NCI-H748 (cell line): ENCODE measurements around the gene PRKG1.
"Not testable (repeated sequence)": the region's sequence is repeated elsewhere in the genome, so short reads cannot be mapped to it uniquely, and the experiment has no call there.

Experiments used
- DNase-seq: peaks from one replicate; lab custom pipeline; 2025; ENCODE audit not compliant: unreplicated experiment; lab: John Stamatoyannopoulos, UW

Gene PRKG1

DNA sequence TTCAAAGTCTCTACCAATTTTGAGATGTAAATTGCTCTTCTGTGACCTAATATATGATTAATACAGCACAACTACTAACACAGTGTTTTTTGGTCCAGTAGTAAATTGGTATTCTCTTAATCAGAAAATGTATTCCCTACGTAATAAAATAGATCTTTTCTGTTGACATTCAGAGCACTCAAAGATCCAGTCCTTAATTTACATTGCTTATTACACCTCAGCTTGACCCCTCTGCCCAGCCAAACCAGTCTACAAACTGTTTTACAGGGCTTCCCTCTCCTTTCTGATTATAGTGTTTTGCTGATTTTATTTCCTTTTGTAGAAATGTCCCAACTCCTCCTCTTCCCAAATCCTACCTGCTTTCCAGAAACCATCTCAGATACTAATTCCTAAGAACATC is 293.4 kb downstream of the PRKG1 start:
- DNase-seq: no peak

DNA sequence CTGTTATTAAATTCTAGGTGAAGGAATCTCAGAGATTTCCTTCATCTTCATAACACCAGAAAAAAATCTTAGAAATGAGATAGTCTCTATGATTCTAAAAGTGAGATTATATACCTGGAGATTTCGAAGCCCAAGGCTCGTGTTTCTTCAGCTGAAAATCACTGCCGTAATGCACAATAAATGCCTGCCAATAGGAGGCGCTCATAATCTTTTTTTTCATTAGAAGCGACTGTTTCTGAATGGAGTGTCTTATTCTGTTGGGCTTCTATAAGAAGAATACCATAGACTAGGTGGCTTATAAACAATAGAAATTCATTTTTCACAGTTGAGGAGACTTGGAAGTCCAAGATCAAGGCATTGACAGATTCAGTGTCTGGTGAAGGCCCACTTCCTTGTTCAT is 294.7 kb downstream of the PRKG1 start:
- no peak for DNase-seq

DNA sequence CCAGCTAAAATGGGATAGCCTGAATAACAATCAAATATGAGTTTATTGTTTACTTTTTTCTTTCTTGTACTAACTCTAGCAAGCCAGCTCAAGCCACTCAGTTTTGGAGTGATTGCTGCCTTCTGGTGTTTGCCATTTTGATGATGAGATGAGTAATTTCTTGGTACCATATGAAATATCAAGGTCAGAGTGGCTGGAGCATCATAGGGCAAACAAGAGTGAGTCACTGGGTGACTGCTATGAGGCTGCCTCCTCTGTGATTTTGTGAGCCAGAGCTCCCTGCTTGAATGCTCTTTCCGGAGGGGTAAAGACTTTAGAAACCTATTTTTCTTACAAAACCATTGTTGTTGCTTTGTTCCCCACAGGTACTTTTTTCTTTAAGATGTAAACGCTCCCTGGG is 295.6 kb downstream of the PRKG1 start:
- no peak for DNase-seq

DNA sequence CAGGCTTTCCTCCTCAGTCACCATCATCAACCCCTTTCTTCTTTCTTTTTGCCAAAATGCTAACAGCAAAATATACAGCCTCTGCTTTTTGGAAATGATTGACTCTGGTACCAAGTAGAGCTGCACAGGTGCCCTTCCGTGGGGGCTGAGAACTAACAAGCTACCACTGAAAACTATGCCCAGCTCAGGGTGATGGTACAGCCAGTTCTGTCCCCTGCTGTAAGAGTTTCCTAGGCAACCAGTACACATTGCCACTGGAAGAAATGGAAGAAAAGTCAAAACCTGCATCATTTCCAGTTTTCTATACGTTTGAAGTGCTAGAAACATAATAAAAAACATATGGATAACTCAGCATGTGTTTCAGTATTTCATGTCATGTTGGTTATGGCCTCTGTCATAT is 297.5 kb downstream of the PRKG1 start:
- DNase-seq: no peak

DNA sequence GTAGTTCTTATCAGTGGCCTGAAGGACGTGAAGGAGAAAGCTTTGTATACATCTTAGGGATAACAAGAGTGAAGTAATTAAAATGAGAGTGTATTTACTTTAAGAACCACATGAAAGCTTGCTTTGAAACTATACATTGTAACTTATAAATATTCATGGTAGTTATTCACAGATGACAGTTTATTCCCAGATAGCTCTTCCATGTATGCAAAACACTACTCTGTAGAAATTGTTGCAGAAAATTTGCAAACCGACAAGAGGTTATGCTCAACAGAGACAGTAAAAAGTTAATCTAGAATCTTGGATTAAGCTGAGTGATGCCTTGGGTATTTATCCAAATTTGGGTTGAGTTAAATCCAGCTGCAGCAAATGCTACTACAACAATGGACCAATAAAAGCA is 301.5 kb downstream of the PRKG1 start:
- no peak for DNase-seq

DNA sequence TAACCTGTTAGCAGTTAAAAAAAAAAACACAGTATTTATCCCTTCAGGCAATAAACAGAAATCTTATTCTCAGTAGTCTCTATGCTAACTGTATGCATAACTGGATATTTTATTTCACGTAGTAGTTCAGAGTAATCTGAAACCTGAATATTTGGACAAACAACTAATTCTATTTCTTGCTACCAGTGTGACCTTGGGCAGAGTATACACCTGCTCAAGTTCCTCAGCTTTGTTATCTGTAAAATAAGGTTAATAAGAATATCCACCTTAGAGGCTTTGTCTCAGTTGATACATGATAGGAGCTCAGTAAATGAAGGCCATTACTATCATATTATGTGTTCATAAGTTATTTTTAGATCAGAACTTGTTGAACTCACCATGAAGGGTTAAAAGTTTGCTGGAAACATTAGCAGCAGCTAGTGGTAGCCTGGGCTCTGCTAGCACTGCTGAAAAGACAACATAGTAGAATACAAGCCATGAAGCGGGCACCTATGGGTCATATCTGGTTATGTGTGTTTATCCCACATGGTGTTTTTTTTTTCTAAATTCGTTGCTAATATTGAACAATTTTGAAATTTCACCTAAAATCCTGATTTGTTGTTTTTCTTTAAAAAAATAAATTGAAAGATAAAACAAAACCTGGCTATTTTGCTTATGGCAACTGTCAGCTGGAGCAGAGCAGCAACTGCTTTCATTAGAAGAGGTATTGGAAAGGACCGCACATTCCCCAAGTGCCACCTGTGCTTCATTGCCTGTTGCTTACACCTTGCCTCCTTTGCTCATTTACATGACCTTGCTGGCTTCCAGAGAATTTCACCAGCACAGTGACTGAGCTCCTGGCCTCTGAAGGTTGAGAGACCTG is 303.0 kb downstream of the PRKG1 start:
- no peak for DNase-seq

DNA sequence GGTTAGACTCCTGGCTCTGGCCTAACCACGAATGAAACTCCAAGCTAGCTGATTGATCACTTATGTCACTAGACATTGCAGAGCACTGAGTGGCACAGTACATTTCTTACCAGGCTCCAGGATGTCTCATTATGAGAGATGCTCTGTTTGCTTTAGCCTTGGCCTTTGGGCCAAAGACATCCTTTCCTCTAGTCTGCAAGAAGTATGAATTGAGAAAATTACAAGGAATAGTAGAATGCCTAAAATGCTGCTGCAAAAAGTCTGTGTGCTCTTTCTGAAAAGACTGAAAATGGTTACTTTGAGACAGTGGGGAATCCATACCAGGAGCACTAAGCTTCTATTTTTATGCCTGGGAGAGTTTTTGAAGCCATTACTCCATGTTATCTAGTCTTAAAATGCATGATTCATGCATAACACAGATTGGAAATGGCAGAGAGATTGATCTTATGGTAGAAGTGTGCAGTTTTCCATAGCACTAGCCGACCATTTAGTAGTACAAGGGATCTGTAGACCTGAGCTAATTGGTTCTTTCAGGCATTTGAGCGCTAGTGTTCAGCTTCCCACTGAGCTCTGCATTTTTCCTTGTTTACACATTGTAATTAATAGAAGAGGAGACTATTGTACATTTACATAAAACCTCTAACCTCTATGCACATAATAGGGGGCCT is 303.8 kb downstream of the PRKG1 start:
- no peak for DNase-seq

DNA sequence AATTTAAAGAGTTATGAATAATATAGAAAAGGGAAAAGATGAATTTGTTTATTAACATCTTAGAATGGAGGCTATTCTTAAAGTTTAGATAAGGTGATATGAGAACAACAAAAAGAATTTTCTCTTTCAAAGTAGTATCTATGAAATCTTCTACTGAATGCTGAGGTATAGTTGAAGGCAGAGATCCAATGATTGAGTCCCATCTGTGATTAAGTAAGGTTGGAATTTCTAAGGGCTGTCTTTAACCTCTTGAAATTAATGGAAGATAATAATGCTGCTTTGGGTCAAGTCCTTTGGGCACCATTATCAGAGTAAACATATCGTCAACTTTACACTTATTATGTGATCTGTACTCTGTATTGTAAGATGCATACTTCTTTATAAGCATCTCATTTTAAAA is 307.9 kb downstream of the PRKG1 start:
- DNase-seq: no peak

DNA sequence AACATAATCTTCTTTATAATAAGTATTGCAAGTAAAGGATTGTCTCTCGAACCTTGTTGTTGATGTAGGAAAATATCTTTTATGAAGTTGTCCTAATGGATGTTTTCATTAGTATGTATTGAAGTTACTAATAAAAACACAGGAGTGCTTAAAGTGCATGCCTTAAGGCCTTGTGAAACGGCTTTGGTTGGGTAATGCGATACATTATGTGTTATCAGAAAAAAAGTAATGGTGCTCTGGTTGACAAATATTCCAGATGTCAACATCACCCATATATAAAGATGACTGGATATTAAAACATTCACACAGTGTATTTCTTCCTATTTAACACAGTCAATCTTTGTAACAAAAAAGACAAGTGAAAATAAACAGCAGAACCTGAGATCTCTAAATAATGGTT is 310.7 kb downstream of the PRKG1 start:
- no peak for DNase-seq

DNA sequence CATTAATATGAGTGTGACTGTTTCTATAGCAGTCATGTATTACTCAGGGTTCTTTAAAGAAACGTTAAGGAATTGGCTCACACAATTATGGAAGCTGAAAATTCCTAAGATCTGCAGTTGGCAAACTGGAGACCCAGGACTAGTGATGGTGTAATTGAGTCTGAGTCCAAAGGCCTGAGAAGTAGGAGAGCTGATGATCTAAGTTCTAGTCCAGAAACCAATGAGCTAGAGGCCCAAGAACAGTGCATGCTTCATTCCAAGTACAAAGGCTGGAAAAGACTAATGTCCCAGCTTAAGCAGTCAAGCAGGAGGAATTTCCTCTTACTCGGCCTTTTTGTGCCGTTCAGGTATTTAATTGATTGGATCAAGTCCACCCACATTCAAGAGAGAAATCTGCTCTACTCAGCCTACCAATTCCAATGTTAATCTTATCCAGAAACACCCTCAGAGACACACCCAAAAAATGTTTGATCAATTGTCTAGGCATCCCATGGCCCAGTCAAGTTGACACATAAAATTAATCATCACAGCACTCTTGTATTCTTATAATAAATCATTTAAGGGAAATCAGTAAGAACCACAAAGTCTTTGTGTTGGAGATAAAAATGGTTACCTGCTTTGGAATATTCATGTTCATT is 312.1 kb downstream of the PRKG1 start:
- no peak for DNase-seq

DNA sequence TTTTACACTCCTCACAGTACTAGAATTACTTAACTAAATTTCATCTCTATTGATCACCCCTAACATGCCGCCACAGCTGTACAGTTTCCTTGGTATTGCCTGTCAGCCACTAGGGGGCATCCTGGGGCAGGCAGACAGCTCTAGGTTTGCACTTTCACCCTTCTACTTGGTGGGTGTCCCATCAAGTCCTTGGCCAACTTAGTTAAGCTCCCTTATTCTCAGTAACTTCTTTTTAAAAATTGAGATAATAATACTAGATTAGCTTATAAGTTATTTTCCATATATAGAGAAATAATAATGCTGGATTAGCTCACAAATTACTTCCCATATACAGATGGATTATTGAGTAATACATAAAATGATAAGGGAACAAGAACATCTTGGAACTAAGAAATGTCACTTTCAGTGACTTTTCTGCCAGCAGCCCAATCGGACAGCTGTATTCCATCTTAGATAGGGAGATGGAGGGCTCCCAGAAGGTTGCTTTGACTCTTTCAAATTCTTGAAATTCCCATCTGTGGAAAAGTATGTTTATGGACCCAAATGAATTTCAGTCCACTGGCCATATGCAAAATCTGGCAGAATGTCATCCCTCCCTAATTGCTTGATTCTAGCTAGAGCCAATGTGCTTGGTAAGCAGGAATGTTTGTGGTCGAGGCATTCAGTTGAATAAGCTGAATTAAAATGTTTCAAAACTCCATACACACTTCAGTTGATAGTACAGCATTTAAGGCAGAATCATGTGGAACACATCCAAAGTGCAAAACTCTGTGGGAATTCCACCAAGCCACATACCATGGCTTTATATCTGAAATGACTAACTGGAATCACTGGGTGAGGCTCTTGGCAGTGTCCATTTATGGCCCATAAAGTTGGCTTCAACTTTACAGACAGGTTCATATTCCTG is 315.4 kb downstream of the PRKG1 start:
- peak; percentile 17 for DNase-seq

DNA sequence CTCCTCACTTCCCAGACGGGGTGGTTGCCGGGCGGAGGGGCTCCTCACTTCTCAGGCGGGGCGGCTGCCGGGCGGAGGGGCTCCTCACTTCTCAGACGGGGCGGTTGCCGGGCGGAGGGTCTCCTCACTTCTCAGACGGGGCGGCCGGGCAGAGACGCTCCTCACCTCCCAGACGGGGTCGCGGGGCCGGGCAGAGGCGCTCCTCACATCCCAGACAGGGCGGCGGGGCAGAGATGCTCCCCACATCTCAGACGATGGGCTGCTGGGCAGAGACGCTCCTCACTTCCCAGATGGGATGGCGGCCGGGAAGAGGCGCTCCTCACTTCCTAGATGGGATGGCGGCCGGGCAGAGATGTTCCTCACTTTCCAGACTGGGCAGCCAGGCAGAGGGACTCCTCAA is 318.7 kb downstream of the PRKG1 start:
- not testable (repeated sequence) for DNase-seq

DNA sequence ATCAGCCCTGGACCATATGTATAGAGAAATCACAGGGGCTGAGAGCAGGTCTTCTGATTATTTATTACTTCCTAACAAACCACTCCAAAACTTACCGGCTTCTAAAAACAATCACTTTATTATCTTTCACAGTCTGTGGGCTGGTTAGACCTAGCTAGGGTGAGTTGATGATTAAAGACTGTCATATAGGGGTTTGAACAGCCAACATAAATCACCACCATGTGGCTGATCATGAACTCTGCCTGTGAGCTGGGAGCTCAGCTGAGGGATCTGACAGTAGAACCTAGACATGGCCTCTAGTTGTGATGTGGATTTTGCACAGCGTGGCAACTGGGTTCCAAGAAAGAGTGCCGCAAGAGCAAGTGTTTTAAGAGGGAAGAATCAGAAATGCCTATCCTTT is 319.8 kb downstream of the PRKG1 start:
- no peak for DNase-seq

DNA sequence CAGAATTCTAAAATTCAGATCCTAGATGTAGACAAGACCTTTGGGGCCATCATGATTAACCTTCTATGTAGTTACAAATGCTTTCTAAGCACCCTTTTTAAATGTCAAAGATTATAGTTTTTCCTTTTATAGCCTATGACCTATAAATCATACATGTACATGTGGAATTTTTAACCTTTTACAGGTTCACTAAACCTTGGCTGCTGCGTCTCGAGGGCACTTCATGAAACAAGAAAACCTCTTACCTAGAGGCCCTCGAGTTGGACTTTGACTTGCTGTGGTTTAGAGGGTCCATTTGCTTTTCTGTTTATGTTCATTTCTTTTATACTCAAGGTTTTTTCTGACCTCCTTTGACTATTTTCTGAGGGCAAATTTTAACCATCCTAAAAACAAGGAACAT is 323.0 kb downstream of the PRKG1 start:
- no peak for DNase-seq

DNA sequence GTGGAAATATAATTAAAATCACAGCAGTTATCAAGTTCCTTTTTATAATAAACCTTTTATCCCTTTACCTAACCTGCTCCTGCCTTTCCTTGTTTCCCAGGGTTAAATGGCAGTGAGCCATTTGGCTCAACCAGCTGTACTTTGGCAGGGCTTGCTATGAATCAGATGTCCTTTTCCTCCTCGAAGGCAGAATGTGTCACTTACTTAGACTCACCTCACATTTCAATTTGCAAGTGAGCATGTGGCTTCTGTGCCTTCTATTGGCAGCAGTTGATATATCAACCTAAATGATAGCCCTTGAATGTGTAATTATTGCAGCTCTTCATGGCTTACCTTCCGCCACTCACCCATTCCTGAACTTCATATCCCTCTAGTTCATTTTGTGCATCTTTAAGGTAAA is 323.4 kb downstream of the PRKG1 start:
- DNase-seq: no peak

DNA sequence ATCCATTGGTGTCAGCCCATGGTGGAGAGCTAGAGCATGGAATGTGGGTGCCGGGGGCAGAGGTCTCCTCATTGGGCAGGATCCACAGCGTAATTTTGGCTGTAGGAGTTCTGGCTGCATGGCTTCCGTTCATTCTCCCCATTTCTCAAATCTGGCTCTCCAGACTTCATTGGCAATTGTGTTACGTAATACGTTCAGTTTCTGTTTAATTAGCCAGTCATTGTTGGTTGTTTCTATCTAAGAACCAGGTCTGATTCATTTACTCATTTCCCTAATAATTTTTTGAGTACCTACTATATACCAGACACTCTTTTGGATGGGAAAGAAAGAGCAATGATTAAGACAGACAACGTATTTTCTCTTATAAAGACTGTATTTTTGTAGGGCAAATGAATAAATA is 325.6 kb downstream of the PRKG1 start:
- DNase-seq: no peak

DNA sequence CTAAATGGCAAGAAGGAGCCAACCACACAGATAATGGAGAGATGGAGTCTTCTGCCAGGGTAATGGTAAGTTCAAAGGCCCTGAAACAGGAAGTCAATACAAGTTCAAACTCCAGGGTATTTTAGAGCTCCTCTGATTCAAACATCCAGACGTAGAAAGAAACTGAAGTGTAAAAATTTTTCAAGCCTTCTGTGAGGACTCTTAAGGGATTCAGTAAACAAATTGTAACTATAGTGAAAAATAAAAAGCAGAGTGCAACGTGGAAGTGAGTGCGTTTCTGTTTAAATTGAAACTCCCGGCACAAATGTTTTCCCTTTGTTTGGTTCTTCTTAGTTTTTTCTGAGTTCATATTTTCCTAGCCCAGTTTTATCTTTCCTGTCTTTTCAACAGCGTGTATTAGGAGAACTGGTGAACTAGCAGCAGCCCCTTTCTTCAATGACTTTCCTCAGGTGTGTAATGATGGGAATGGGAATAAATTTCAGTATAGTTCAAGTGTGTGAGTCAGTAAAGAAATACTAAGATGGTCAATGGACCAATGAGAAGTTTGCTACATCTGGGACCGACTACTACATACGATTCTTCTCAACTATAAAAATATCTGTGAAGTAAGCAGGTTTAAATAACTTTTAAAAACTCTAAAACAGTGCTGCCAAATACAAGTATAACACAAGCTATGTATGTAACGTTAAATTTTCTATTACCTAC is 326.3 kb downstream of the PRKG1 start:
- DNase-seq: no peak

DNA sequence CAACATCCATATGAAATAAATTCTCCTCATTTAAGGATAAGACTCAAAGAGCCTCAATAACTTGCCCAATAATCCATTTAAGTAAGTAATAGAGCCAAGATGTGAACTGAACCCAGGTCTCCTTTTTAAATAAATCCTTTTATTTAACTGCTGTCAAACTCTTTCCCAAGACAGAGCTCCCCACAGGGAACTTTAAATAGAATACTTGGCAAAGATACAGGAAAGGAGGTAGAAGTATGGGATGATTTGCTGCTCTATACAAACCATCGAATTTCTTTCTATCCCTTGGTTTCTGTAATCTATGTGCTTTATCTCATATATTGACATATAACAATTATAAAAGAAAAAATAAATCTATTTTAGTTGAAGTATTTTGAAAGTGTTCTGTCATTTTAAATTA is 329.2 kb downstream of the PRKG1 start:
- DNase-seq: no peak

DNA sequence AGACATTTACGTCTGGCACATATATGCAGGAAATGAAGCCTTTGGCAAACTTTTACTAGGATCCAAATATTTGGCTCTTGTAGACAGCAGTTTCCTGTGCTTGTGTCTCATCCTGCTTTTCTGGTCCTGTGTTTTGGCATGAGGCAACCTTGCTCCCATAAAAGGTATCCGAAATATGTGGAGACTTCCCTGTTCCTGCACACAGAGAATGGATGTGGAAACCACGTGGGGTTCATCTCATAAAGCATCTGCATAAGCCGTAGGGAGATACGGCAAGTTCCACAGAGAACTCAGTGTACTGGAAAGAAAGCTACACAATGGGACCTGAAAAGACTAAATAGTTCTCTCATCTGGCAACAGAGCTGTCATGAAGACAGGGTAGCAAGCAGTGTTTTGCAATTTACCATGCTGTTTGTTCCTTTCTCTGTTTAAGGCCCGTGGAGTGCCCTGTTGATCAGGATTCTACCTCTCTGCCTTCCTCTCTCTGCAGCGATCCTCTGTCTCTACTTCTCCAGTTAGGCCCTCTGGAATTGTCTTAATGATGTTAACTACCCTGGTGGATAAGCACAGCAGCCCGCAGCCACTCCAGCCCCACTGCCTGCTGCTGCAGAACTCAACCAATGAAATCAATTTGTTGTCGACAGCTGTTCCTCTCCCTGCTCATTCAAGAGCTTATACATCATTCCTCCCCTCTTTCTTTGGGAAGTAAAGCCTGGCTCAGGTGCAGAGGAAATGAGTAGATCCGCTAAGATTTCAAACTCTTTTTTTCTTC is 331.5 kb downstream of the PRKG1 start:
- DNase-seq: no peak

DNA sequence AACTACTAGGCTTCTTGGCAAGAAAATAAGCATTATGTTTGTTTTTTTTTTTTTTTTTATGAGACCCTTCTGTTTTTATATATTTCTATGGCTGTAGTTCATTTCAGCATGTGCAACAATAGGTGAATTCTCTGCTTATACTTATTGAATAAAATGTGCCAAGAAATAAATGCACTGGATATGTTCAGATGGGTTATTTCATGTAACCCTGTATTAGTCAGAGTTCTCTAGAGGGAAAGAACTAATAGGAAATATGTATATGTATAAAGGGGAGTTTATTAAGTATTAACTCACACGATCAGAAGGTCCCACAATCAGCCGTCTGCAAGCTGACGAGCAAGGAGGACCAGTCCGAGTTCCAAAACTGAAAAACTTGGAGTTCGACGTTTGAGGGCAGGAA is 332.3 kb downstream of the PRKG1 start:
- no peak for DNase-seq
